KOPT-K1 (cell line): ENCODE results near the gene PBXIP1.
"Not testable (repeated sequence)": the region's sequence is repeated elsewhere in the genome, so short reads cannot be mapped to it uniquely, and the experiment has no call there.

ENCODE experiments used
- H3K27ac ChIP-seq: fragments of 200-600 bp; sonication (generic); 2 replicates; pipeline ENCODE4 v1.5.1; 2016; ENCODE audit warnings: antibody characterized with exemption, mild to moderate bottlenecking, low read depth, low read length; ENCODE audit not compliant: poor library complexity, severe bottlenecking
- H3K36me3 ChIP-seq: fragments of 200-600 bp; sonication (generic); 2 replicates; pipeline ENCODE4 v1.5.1; 2017; ENCODE audit warnings: antibody characterized with exemption, mild to moderate bottlenecking, low read length, moderate library complexity; ENCODE audit not compliant: insufficient read depth
- H3K9me3 ChIP-seq: fragments of 200-600 bp; sonication (generic); 2 replicates; pipeline ENCODE4 v1.5.1; 2017; ENCODE audit warnings: antibody characterized with exemption, low read length, mild to moderate bottlenecking; ENCODE audit not compliant: insufficient read depth, poor library complexity, severe bottlenecking

PBXIP1 gene

GRCh38 chr1:154982897-154983648, 27.2 kb upstream of the PBXIP1 start, which contains the start of gene FLAD1:
TSS of gene FLAD1 (plus strand) at chr1:154983344. CDS start at chr1:154983695, 351 bp downstream.
- no peaks in the 10 kb centered on the region for H3K9me3 ChIP-seq
- H3K36me3 ChIP-seq: peaks cover 48% of the 10 kb centered on the region
- peak within 1 kb of the TSS; percentile 59 for H3K27ac ChIP-seq

GRCh38 chr1:154982341-154982740, 26.4 kb upstream of the PBXIP1 start:
- Histone ChIP-seq H3K9me3 (no peaks in the 10 kb centered on the region), H3K36me3 (peaks cover 48% of the 10 kb centered on the region), H3K27ac (peak overlapping the region; percentile 59)

GRCh38 chr1:154978360-154978759, 22.5 kb upstream of the PBXIP1 start:
- Histone ChIP-seq H3K9me3 (no peaks in the 10 kb centered on the region), H3K27ac (no peak overlapping the region), H3K36me3 (peaks cover 42% of the 10 kb centered on the region)

- not testable (repeated sequence) for H3K9me3 ChIP-seq, H3K27ac ChIP-seq
- H3K36me3 ChIP-seq: peaks cover 43% of the 10 kb centered on the region
Observed at GRCh38 chr1:154977762-154978161, 21.9 kb upstream of the PBXIP1 start.

GRCh38 chr1:154975409-154976059, 19.6 kb upstream of the PBXIP1 start:
- H3K9me3 ChIP-seq: no peaks in the 10 kb centered on the region
- H3K36me3 ChIP-seq: peaks cover 39% of the 10 kb centered on the region
- H3K27ac ChIP-seq: peak overlapping the region; percentile 92

- Histone ChIP-seq H3K27ac (peak overlapping the region; percentile 92), H3K9me3 (no peaks in the 10 kb centered on the region), H3K36me3 (peaks cover 33% of the 10 kb centered on the region)
Observed at GRCh38 chr1:154974808-154975408, 19.0 kb upstream of the PBXIP1 start.

- no peaks in the 10 kb centered on the region for H3K9me3 ChIP-seq
- H3K36me3 ChIP-seq: peaks cover 33% of the 10 kb centered on the region
- peak within 1 kb of the TSS; percentile 92 for H3K27ac ChIP-seq
Observed at GRCh38 chr1:154974102-154974807, 18.4 kb upstream of the PBXIP1 start, which contains the start of gene CKS1B. TSS of gene CKS1B (plus strand) at chr1:154974681. CDS start at chr1:154974746, 65 bp downstream.

GRCh38 chr1:154973344-154974101, 17.6 kb upstream of the PBXIP1 start:
- no peaks in the 10 kb centered on the region for H3K9me3 ChIP-seq
- peak overlapping the region; percentile 92 for H3K27ac ChIP-seq
- H3K36me3 ChIP-seq: peaks cover 34% of the 10 kb centered on the region

- no peaks in the 10 kb centered on the region for H3K9me3 ChIP-seq
- H3K27ac ChIP-seq: no peak overlapping the region
- peaks cover 34% of the 10 kb centered on the region for H3K36me3 ChIP-seq
Observed at GRCh38 chr1:154972517-154973343, 16.8 kb upstream of the PBXIP1 start.

- Histone ChIP-seq H3K36me3 (peaks cover 34% of the 10 kb centered on the region), H3K9me3 (no peaks in the 10 kb centered on the region), H3K27ac (no peak overlapping the region)
Observed at GRCh38 chr1:154972213-154972516, 16.3 kb upstream of the PBXIP1 start.

GRCh38 chr1:154971341-154971998, 15.6 kb upstream of the PBXIP1 start:
- no peak overlapping the region for H3K27ac ChIP-seq
- H3K36me3 ChIP-seq: peaks cover 39% of the 10 kb centered on the region
- no peaks in the 10 kb centered on the region for H3K9me3 ChIP-seq

- Histone ChIP-seq H3K36me3 (peaks cover 46% of the 10 kb centered on the region), H3K27ac (no peak within 1 kb of the TSS), H3K9me3 (no peaks in the 10 kb centered on the region)
Observed at GRCh38 chr1:154970631-154971340, 14.9 kb upstream of the PBXIP1 start, which contains the start of gene SHC1. TSS of gene SHC1 (minus strand) at chr1:154970747. CDS start at chr1:154970526, 221 bp downstream.
